IMR-90 (cell line): ENCODE results near the gene SRGAP3. TPM values are rescaled to one million over a fixed set of nuclear protein-coding genes. Genes with fewer than 3 reads are reported as not detected.

Source experiments
- ATAC-seq: fragments of 200-7000 bp; cut with Tn5 transposase; 2 replicates; pipeline ENCODE4 v1.9.1; 2020; ENCODE audit warnings: low read depth, mild to moderate bottlenecking, moderate library complexity
- BruUV-seq: library from RNA; stranded (reverse); fragments of 400-500 nt; replicated peaks from 2 replicates; lab custom pipeline; 2021; lab: Mats Ljungman, UMichigan
- CTCF ChIA-PET: fragments of 300-600 bp; formaldehyde crosslinking; extraction: SDS; loops from one replicate; lab custom pipeline; 2021; ENCODE audit warnings: antibody characterized with exemption; lab: Yijun Ruan, JAX
- POLR2A ChIA-PET: fragments of 300-600 bp; sonication (Branson Sonifier 250); formaldehyde crosslinking; loops from one replicate; lab custom pipeline; 2022; ENCODE audit warnings: antibody characterized with exemption; ENCODE audit not compliant: unreplicated experiment; lab: Charles Lee
- DNase-seq: peaks from one replicate; pipeline ENCODE4 v3.0.0; 2013
- H2AFZ ChIP-seq: replicated peaks from 2 replicates; pipeline ENCODE3; 2013; ENCODE audit warnings: low read length, mild to moderate bottlenecking; ENCODE audit not compliant: poor library complexity
- H2AK5ac ChIP-seq: 2 replicates; pipeline ENCODE4 v1.6.1; 2013; ENCODE audit warnings: low read depth, low read length, inconsistent platforms
- H2AK9ac ChIP-seq: replicated peaks from 2 replicates; pipeline ENCODE3; 2013; ENCODE audit warnings: mild to moderate bottlenecking, low read depth, low read length, moderate library complexity; ENCODE audit not compliant: poor library complexity
- H2BK120ac ChIP-seq: 2 replicates; pipeline ENCODE4 v1.6.1; 2013; ENCODE audit warnings: low read depth, low read length, inconsistent platforms
- H2BK15ac ChIP-seq: 3 replicates; pipeline ENCODE4 v1.6.1; 2013; ENCODE audit warnings: low read depth, low read length, inconsistent platforms
- H2BK20ac ChIP-seq: 2 replicates; pipeline ENCODE4 v1.6.1; 2013; ENCODE audit warnings: low read depth, mild to moderate bottlenecking, inconsistent platforms, low read length, moderate library complexity
- H2BK5ac ChIP-seq: 2 replicates; pipeline ENCODE4 v1.6.1; 2013; ENCODE audit warnings: mild to moderate bottlenecking, low read depth, low read length, inconsistent platforms; ENCODE audit not compliant: poor library complexity, severe bottlenecking
- H3K14ac ChIP-seq: replicated peaks from 2 replicates; pipeline ENCODE4 v1.6.1; 2013; ENCODE audit warnings: low read depth, low read length, inconsistent platforms
- H3K18ac ChIP-seq: 2 replicates; pipeline ENCODE4 v1.6.1; 2013; ENCODE audit warnings: low read depth, low read length, control low read depth
- H3K23ac ChIP-seq: 2 replicates; pipeline ENCODE4 v1.6.1; 2013; ENCODE audit warnings: low read depth, low read length, inconsistent platforms
- H3K27ac ChIP-seq: 2 replicates; pipeline ENCODE4 v1.5.1; 2013; ENCODE audit warnings: mild to moderate bottlenecking, control low read depth, low read length; ENCODE audit not compliant: insufficient read depth
- H3K27me3 ChIP-seq: 2 replicates; pipeline ENCODE4 v1.6.1; 2013; ENCODE audit warnings: low read length; ENCODE audit not compliant: control insufficient read depth, insufficient read depth
- H3K36me3 ChIP-seq: 2 replicates; pipeline ENCODE4 v1.6.1; 2013; ENCODE audit warnings: low read length, mixed read lengths; ENCODE audit not compliant: control insufficient read depth, insufficient read depth
- H3K4ac ChIP-seq: 2 replicates; pipeline ENCODE4 v1.6.1; 2013; ENCODE audit warnings: low read depth, low read length, inconsistent platforms
- H3K4me1 ChIP-seq: 2 replicates; pipeline ENCODE4 v1.6.1; 2013; ENCODE audit warnings: low read length, mixed read lengths; ENCODE audit not compliant: control insufficient read depth, insufficient read depth
- H3K4me2 ChIP-seq: 2 replicates; pipeline ENCODE4 v1.6.1; 2013; ENCODE audit warnings: low read depth, mild to moderate bottlenecking, control low read depth, low read length, moderate library complexity
- H3K4me3 ChIP-seq: 2 replicates; pipeline ENCODE4 v1.5.1; 2013; ENCODE audit warnings: low read depth, mild to moderate bottlenecking, control low read depth, low read length, moderate library complexity; ENCODE audit not compliant: insufficient read depth
- H3K56ac ChIP-seq: 2 replicates; pipeline ENCODE4 v1.6.1; 2013; ENCODE audit warnings: low read length, inconsistent platforms; ENCODE audit not compliant: insufficient read depth; ENCODE audit errors: extremely low read depth
- H3K79me1 ChIP-seq, 2 experiments: 2 replicates each; pipeline ENCODE4 v1.6.1; 2013; ENCODE audit warnings: low read length in 2 of 2, inconsistent platforms in 1 of 2, low read depth in 1 of 2
- H3K9ac ChIP-seq: 2 replicates; pipeline ENCODE4 v1.6.1; 2013; ENCODE audit warnings: low read depth, low read length, control low read depth
- H3K9me1 ChIP-seq: 2 replicates; pipeline ENCODE4 v1.6.1; 2013; ENCODE audit warnings: low read length, inconsistent platforms; ENCODE audit not compliant: insufficient read depth
- H3K9me3 ChIP-seq: 2 replicates; pipeline ENCODE4 v1.6.1; 2013; ENCODE audit warnings: low read length; ENCODE audit not compliant: control insufficient read depth, insufficient read depth
- H4K20me1 ChIP-seq: 2 replicates; pipeline ENCODE4 v1.6.1; 2013; ENCODE audit warnings: low read length, inconsistent platforms; ENCODE audit not compliant: insufficient read depth
- H4K5ac ChIP-seq: 2 replicates; pipeline ENCODE4 v1.6.1; 2013; ENCODE audit warnings: mild to moderate bottlenecking, low read depth, low read length, control low read depth
- H4K8ac ChIP-seq, 2 experiments: 2 replicates each; pipeline ENCODE4 v1.6.1; 2013; ENCODE audit warnings: low read depth in 2 of 2, low read length in 2 of 2, control low read depth in 1 of 2, inconsistent platforms in 1 of 2
- H4K91ac ChIP-seq: 2 replicates; pipeline ENCODE4 v1.6.1; 2013; ENCODE audit warnings: low read depth, low read length, inconsistent platforms; ENCODE audit not compliant: insufficient read depth
- BHLHE40 ChIP-seq: fragments of 150-350 bp; IDR thresholded peaks from 2 replicates; pipeline ENCODE4 v1.6.1; 2016; ENCODE audit warnings: mild to moderate bottlenecking, low read depth, low read length
- CEBPB ChIP-seq: IDR thresholded peaks from 2 replicates; pipeline ENCODE4 v1.6.1; 2012; ENCODE audit warnings: low read depth, low read length, improper control_type of control experiment
- CHD1 ChIP-seq: IDR thresholded peaks from 2 replicates; pipeline ENCODE4 v1.6.1; 2012; ENCODE audit warnings: low read depth, low read length, improper control_type of control experiment
- CTCF ChIP-seq: conservative IDR thresholded peaks from 2 replicates; pipeline ENCODE4 v1.5.1; 2012; ENCODE audit warnings: mild to moderate bottlenecking, low read depth, low read length, improper control_type of control experiment
- ELK1 ChIP-seq: fragments of 150-350 bp; IDR thresholded peaks from 2 replicates; pipeline ENCODE4 v1.6.1; 2016; ENCODE audit warnings: low read depth, mild to moderate bottlenecking, low read length, moderate library complexity, borderline replicate concordance
- MXI1 ChIP-seq: IDR thresholded peaks from 2 replicates; pipeline ENCODE4 v1.6.1; 2012; ENCODE audit warnings: low read depth, mild to moderate bottlenecking, low read length, moderate library complexity, borderline replicate concordance
- POLR2A ChIP-seq: IDR thresholded peaks from 2 replicates; pipeline ENCODE4 v1.6.1; 2012; ENCODE audit warnings: mild to moderate bottlenecking, low read depth, low read length
- RFX5 ChIP-seq: IDR thresholded peaks from 2 replicates; pipeline ENCODE4 v1.8.0; 2012; ENCODE audit warnings: low read depth, mild to moderate bottlenecking, low read length, moderate library complexity
- USF2 ChIP-seq: fragments of 150-350 bp; IDR thresholded peaks from 2 replicates; pipeline ENCODE4 v1.6.1; 2017; ENCODE audit warnings: mild to moderate bottlenecking, antibody characterized with exemption, low read length, low read depth
- WGBS, 2 experiments: methylation state at CpG; one replicate each; pipeline versions ENCODE4 v1.1.5 to v1.1.7; 2013; ENCODE audit warnings: missing lambda C conversion rate in 2 of 2; ENCODE audit not compliant: insufficient read length in 1 of 2; ENCODE audit errors: extremely low coverage in 2 of 2; 5-methylcytosine and 5-hydroxymethylcytosine counted together
- dilution Hi-C: fragments of 300-500 bp; cut with HindIII; formaldehyde crosslinking; loops from one replicate; pipeline ENCODE4 v1.14.3; 2018; ENCODE audit warnings: low sequenced_read_pairs; ENCODE audit not compliant: unreplicated experiment
- in situ Hi-C: fragments of 300-500 bp; cut with MboI; formaldehyde crosslinking; loops from 3 replicates; pipeline ENCODE4 v1.14.3; 2019; ENCODE audit warnings: low sequenced_read_pairs, inconsistent platforms, mixed read lengths
- intact Hi-C: fragments of 100-400 bp; cut with micrococcal nuclease; formaldehyde crosslinking; loops from 2 replicates; pipeline ENCODE4 v1.10.0; 2022
- polyA plus RNA-seq, 3 experiments: library from polyadenylated mRNA; depleted of rRNA; stranded (reverse); fragments of >200 nt; gene quantifications; 2 replicates each; pipeline ENCODE4 v1.2.3, GENCODE V29; 2012; ENCODE audit warnings: low replicate concordance in 1 of 3
- total RNA-seq: library from RNA; depleted of rRNA; stranded (reverse); fragments of >200 nt; gene quantifications from 2 replicates; pipeline ENCODE4 v1.2.3, GENCODE V29; 2012

Gene SRGAP3
- total and polyA plus RNA-seq, 2 of the 4 experiments (the other 2 are of a cell fraction): 0.68 to 1.4 TPM

- no peak for TF ChIP-seq CEBPB
Measured at GRCh38 chr3:8938021-8938420, 311.4 kb downstream of the SRGAP3 start (continued).

DNA sequence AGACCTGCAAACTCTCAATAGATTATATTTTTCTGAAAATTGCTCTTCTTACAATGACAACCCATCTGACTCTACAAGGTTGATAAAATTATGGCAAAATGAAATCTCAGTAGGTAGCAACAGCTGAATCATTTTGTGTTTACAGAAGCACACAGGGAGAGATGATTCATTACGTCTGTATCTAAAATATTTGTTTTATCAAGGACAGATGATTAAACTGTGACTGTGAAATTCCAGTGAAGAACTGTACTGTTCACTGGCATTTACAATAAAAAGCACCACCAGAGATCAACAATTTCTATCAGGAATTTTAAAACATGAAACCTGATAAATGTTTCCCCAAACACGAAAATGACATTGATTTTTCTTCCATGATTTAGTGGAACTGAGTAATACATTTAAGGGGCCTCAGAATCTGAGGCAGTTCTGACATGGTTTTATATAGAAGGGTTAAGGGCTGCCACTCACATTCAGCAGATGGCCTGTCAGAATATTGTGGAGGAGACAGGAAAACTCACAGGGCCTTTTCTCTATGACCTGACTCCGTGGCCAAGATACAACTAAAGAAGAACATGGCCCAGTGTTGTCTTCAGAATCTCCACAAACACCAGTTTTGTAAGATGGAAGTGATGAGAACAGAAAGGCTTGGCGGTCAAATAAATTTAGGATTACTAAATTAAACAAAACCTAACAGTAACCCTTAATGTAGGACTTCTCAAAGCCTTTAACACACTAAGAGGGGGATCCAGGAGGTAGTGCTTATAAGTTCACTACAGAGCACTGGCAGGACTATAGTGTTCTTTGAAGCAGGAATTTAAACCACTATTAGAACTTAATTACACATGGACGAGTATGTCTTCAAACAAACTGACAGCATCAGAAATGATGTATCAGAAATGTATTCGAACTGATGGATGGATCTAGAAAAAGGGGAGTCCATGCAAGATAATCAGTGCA lies 312.1 kb downstream of the SRGAP3 start:
- no peaks in the 10 kb centered on the region for H3K27me3 ChIP-seq
- H2AFZ ChIP-seq: no peak overlapping the region
- peak overlapping the region; percentile 10; the same call in 1 of the 2 replicates for H2AK5ac ChIP-seq
- peak overlapping the region; percentile 47; the same call in 1 of the 2 replicates for H4K5ac ChIP-seq
- ATAC-seq (peak; percentile 89), DNase-seq (peak; percentile 89)
- H3K14ac ChIP-seq: peak overlapping the region; percentile 32
- H3K36me3 ChIP-seq: peaks cover 3% of the 10 kb centered on the region
- H3K79me1 ChIP-seq: peaks cover 4 to 8% of the 10 kb centered on the region in 2 experiments; a peak in 3 of 4 replicates
- H3K23ac ChIP-seq: peak overlapping the region; percentile 25; the same call in 1 of the 2 replicates
- WGBS, 2 experiments: no CpG with 5 or more reads among the region's 6 CpGs
- no peaks in the 10 kb centered on the region for H3K9me3 ChIP-seq
- no peaks in the 10 kb centered on the region for H4K20me1 ChIP-seq
- H2BK20ac ChIP-seq: peak overlapping the region; percentile 78
- H3K4me1 ChIP-seq: peaks cover 11% of the 10 kb centered on the region; the same call in 1 of the 2 replicates
- H3K4ac ChIP-seq: peak overlapping the region; percentile 65
- H2AK9ac ChIP-seq: no peak overlapping the region
- BruUV-seq: no TSS peak
- dilution Hi-C loops (no loop called here), intact Hi-C loops (loop anchor here (2.0 kb wide), 1 partner anchor 49 kb away; no protein-coding TSS in a partner anchor), in situ Hi-C loops (no loop called here)
- CTCF ChIA-PET: interaction anchor here (1.0 to 1.5 kb wide), 3 partner anchors 9 to 72 kb away, joined by 3 to 5 read pairs (median 3); no protein-coding TSS in a partner anchor
- POLR2A ChIA-PET: interaction anchor here (0.6 kb wide), 1 partner anchor 82 kb away, joined by 3 read pairs; no protein-coding TSS in a partner anchor
- peak overlapping the region; percentile 74 for H3K27ac ChIP-seq
- peak overlapping the region; percentile 67 to 68 for H4K8ac ChIP-seq
- peak overlapping the region; percentile 84 for H2BK120ac ChIP-seq
- H3K4me3 ChIP-seq: no peak overlapping the region
- H3K9ac ChIP-seq: peak overlapping the region; percentile 18; the same call in 1 of the 2 replicates
- peak overlapping the region; percentile 86 for H2BK5ac ChIP-seq
- peak overlapping the region; percentile 47 for H3K4me2 ChIP-seq
- peak overlapping the region; percentile 3; the same call in 1 of the 3 replicates for H2BK15ac ChIP-seq
- peak overlapping the region; percentile 75; the same call in 1 of the 2 replicates for H3K18ac ChIP-seq
- peak overlapping the region; percentile 71 for H3K56ac ChIP-seq
- H4K91ac ChIP-seq: peak overlapping the region; percentile 76
- 0 out of 2 replicates have a peak, but pooled peaks cover 2% of the 10 kb centered on the region for H3K9me1 ChIP-seq
- TF ChIP-seq CEBPB (no peak), POLR2A (no peak), USF2 (no peak), CTCF (no peak), MXI1 (no peak), RFX5 (peak; percentile 84), BHLHE40 (peak; percentile 7; the same call in 1 of the 2 replicates), ELK1 (no peak), CHD1 (no peak; the same call in 1 of the 2 replicates)
